CD4-positive, alpha-beta T cell treated with Interleukin-4 for 4 hours (primary cell): ENCODE measurements around the gene TP73.

Experiments
- DNase-seq: peaks from one replicate; pipeline ENCODE4 v3.0.0-alpha.2; 2020

The TP73 gene

GRCh38 chr1:3651930-3652547 is at the start of gene TP73:
TSS of gene TP73 (plus strand) at chr1:3652516. CDS start at chr1:3682366, 29,850 bp downstream.
- no peak for DNase-seq

GRCh38 chr1:3603156-3603555 is 49.2 kb upstream of the TP73 start:
- no peak for DNase-seq

- no peak for DNase-seq
These were observed 48.5 kb upstream of the TP73 start for GRCh38 chr1:3603571-3604467.

- DNase-seq: no peak
These were observed 47.8 kb upstream of the TP73 start for GRCh38 chr1:3604468-3604974.

- DNase-seq: no peak
These were observed 47.1 kb upstream of the TP73 start for GRCh38 chr1:3604997-3605823.

GRCh38 chr1:3606779-3607702 is 45.3 kb upstream of the TP73 start:
- no peak for DNase-seq

- DNase-seq: no peak
These were observed 44.6 kb upstream of the TP73 start for GRCh38 chr1:3607703-3608065.

GRCh38 chr1:3608154-3608553 is 44.2 kb upstream of the TP73 start:
- no peak for DNase-seq

- no peak for DNase-seq
These were observed 43.1 kb upstream of the TP73 start for GRCh38 chr1:3609016-3609768.

GRCh38 chr1:3609769-3610526 is 42.4 kb upstream of the TP73 start:
- DNase-seq: no peak

- no peak for DNase-seq
These were observed 41.7 kb upstream of the TP73 start for GRCh38 chr1:3610527-3611169.

- DNase-seq: peak; percentile 55
These were observed 40.9 kb upstream of the TP73 start, which contains the start of gene MEGF6 for GRCh38 chr1:3611170-3612019. TSS of gene MEGF6 (minus strand) at chr1:3611508. CDS start at chr1:3611268, 240 bp downstream.

GRCh38 chr1:3612123-3612522 is 40.2 kb upstream of the TP73 start:
- no peak for DNase-seq

GRCh38 chr1:3614755-3615742 is 37.3 kb upstream of the TP73 start:
- DNase-seq: no peak

- no peak for DNase-seq
These were observed 35.5 kb upstream of the TP73 start for GRCh38 chr1:3616861-3617260.

GRCh38 chr1:3617806-3618345 is 34.4 kb upstream of the TP73 start:
- no peak for DNase-seq

GRCh38 chr1:3618531-3618880 is 33.8 kb upstream of the TP73 start:
- DNase-seq: no peak
